Osteocyte (in vitro differentiated cells): ENCODE data around the gene CLIP2. TPM values are rescaled to one million over a fixed set of nuclear protein-coding genes. Genes with fewer than 3 reads are reported as not detected.
"Not testable (repeated sequence)": the region's sequence is repeated elsewhere in the genome, so short reads cannot be mapped to it uniquely, and the experiment has no call there.

Experiments used
- DNase-seq: peaks from one replicate; pipeline ENCODE4 v3.0.0; 2021; ENCODE audit warnings: mixed read lengths; ENCODE audit not compliant: unreplicated experiment; ENCODE audit errors: extremely low spot score
- H3K27ac Mint-ChIP-seq: one replicate; pipeline ENCODE4 v1.8.0; 2021; ENCODE audit warnings: mild to moderate bottlenecking, mixed read lengths; ENCODE audit not compliant: unreplicated experiment
- H3K27me3 Mint-ChIP-seq: one replicate; pipeline ENCODE4 v1.8.0; 2021; ENCODE audit warnings: mixed read lengths; ENCODE audit not compliant: unreplicated experiment
- H3K36me3 Mint-ChIP-seq: one replicate; pipeline ENCODE4 v1.8.0; 2021; ENCODE audit warnings: mixed read lengths; ENCODE audit not compliant: unreplicated experiment
- H3K4me1 Mint-ChIP-seq: one replicate; pipeline ENCODE4 v1.8.0; 2021; ENCODE audit warnings: mixed read lengths; ENCODE audit not compliant: unreplicated experiment
- H3K4me3 Mint-ChIP-seq: one replicate; pipeline ENCODE4 v1.8.0; 2021; ENCODE audit warnings: mild to moderate bottlenecking, moderate library complexity, mixed read lengths; ENCODE audit not compliant: unreplicated experiment
- H3K9me3 Mint-ChIP-seq: one replicate; pipeline ENCODE4 v1.8.0; 2021; ENCODE audit warnings: mixed read lengths; ENCODE audit not compliant: unreplicated experiment
- total RNA-seq: library from RNA; stranded (reverse); gene quantifications from 2 replicates; pipeline ENCODE4 v1.2.1, GENCODE V29; 2021
- TF ChIP-seq, protein P1 (sequence below): fragments of 200-600 bp; sonication (generic); IDR thresholded peaks from 2 replicates; pipeline ENCODE4 v1.5.0; 2021; ENCODE audit warnings: antibody characterized with exemption, mild to moderate bottlenecking, moderate library complexity

Gene CLIP2
- total RNA-seq, 1 donor from 2014 or later, result 40.7 TPM

- Mint-ChIP-seq H3K27ac (no peak overlapping the region), H3K27me3 (no peaks in the 10 kb centered on the region), H3K4me3 (no peak overlapping the region), H3K4me1 (peaks cover 4% of the 10 kb centered on the region), H3K9me3 (no peaks in the 10 kb centered on the region), H3K36me3 (no peaks in the 10 kb centered on the region)
- peak; percentile 90 for DNase-seq
- TF ChIP-seq, protein P1, sequence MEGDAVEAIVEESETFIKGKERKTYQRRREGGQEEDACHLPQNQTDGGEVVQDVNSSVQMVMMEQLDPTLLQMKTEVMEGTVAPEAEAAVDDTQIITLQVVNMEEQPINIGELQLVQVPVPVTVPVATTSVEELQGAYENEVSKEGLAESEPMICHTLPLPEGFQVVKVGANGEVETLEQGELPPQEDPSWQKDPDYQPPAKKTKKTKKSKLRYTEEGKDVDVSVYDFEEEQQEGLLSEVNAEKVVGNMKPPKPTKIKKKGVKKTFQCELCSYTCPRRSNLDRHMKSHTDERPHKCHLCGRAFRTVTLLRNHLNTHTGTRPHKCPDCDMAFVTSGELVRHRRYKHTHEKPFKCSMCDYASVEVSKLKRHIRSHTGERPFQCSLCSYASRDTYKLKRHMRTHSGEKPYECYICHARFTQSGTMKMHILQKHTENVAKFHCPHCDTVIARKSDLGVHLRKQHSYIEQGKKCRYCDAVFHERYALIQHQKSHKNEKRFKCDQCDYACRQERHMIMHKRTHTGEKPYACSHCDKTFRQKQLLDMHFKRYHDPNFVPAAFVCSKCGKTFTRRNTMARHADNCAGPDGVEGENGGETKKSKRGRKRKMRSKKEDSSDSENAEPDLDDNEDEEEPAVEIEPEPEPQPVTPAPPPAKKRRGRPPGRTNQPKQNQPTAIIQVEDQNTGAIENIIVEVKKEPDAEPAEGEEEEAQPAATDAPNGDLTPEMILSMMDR, result peak; percentile 96
These were observed 128.3 kb downstream of the CLIP2 start for GRCh38 chr7:74417419-74417971.

GRCh38 chr7:74418076-74418475 is 128.9 kb downstream of the CLIP2 start:
- Mint-ChIP-seq H3K4me1 (peaks cover 4% of the 10 kb centered on the region), H3K27me3 (no peaks in the 10 kb centered on the region), H3K36me3 (no peaks in the 10 kb centered on the region), H3K9me3 (no peaks in the 10 kb centered on the region), H3K27ac (no peak overlapping the region), H3K4me3 (no peak overlapping the region)
- no peak for DNase-seq
- TF ChIP-seq, protein P1, result no peak

DNA sequence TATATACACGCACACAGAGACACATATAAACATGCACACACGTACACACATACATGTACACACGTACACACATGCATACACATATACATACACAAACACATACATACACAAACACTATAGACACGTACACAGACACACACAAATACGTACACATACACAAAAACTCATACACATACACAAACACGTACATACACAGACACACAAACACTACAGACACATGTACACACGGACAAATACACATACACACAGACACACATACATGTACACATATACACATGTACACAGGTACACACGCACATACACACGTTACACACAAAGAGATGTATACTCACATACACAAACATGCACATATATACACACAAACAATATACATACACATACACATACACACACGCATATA is 129.3 kb downstream of the CLIP2 start:
- no peaks in the 10 kb centered on the region for H3K27me3 Mint-ChIP-seq
- no peaks in the 10 kb centered on the region for H3K36me3 Mint-ChIP-seq
- H3K27ac Mint-ChIP-seq, result no peak overlapping the region
- TF ChIP-seq, protein P1, result no peak
- H3K4me3 Mint-ChIP-seq, result no peak overlapping the region
- DNase-seq, result no peak
- no peaks in the 10 kb centered on the region for H3K9me3 Mint-ChIP-seq
- H3K4me1 Mint-ChIP-seq, result peaks cover 4% of the 10 kb centered on the region

GRCh38 chr7:74419232-74419631 is 130.0 kb downstream of the CLIP2 start:
- not testable (repeated sequence) for DNase-seq, H3K4me1 Mint-ChIP-seq, H3K36me3 Mint-ChIP-seq, H3K4me3 Mint-ChIP-seq, H3K27me3 Mint-ChIP-seq, H3K9me3 Mint-ChIP-seq, H3K27ac Mint-ChIP-seq

DNA sequence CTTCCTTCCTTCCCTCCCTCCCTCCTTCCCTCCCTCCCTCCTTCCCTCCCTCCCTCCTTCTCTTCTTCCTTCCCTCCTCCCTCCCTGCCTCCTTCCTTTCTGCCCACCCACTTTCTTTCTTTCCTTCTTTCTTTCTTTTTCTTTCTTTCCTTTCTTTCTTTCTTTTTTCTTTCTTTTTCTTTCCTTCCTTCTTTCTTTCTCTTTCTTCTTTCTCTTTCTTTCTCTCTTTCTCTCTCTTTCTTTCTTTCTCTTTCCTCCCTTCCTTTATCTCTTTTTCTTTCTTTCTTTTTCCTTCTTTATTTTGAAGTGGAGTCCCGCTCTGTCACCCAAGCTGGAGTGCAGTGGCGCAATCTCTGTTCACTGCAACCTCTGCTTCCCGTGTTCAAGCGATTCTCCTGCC is 130.8 kb downstream of the CLIP2 start:
- no peak for DNase-seq
- TF ChIP-seq, protein P1, result no peak
- H3K36me3 Mint-ChIP-seq, result no peaks in the 10 kb centered on the region
- no peak overlapping the region for H3K27ac Mint-ChIP-seq
- H3K4me1 Mint-ChIP-seq, result peaks cover 4% of the 10 kb centered on the region
- no peaks in the 10 kb centered on the region for H3K27me3 Mint-ChIP-seq
- no peak overlapping the region for H3K4me3 Mint-ChIP-seq
- H3K9me3 Mint-ChIP-seq, result no peaks in the 10 kb centered on the region
